ENCODE results near the gene CCDC51. TPM values are rescaled to one million over a fixed set of nuclear protein-coding genes. Genes with fewer than 3 reads are reported as not detected.

The CCDC51 gene
- total RNA-seq, 4 donors from 2014 or later, result 2.6 to 11.1 (median 7.8) TPM

- no peak for TF ChIP-seq CTCF (IDR thresholded peaks at IDR 0.05)
- no peak for TF ChIP-seq POLR2A (IDR thresholded peaks at IDR 0.05)
- Histone ChIP-seq H3K4me3 (no peak overlapping the region), H3K27ac (no peak overlapping the region), H3K4me1 (peaks cover 0 to 2% of the 10 kb centered on the region in 2 donors), H3K36me3 (no peaks in the 10 kb centered on the region), H3K27me3 (no peaks in the 10 kb centered on the region), H3K9me3 (no peaks in the 10 kb centered on the region)
- no peak for DNase-seq
- intact Hi-C loops (cut with DNase I; ENCODE audit: low total_unique reads), result no loop called here
These were observed 33.2 kb downstream of the CCDC51 start for GRCh38 chr3:48406443-48407431.

- peaks cover 0 to 10% of the 10 kb centered on the region in 2 donors for H3K4me1 ChIP-seq
- no peak overlapping the region for H3K27ac ChIP-seq
- no peak for DNase-seq
- H3K4me3 ChIP-seq, result no peak overlapping the region
- no peaks in the 10 kb centered on the region for H3K36me3 ChIP-seq
- intact Hi-C loops (cut with DNase I; ENCODE audit: low total_unique reads), result no loop called here
- no peaks in the 10 kb centered on the region for H3K27me3 ChIP-seq
- no peaks in the 10 kb centered on the region for H3K9me3 ChIP-seq
- TF ChIP-seq POLR2A (IDR thresholded peaks at IDR 0.05), result no peak
- no peak for TF ChIP-seq CTCF (IDR thresholded peaks at IDR 0.05)
These were observed 33.9 kb downstream of the CCDC51 start for GRCh38 chr3:48405971-48406370.

- H3K4me1 ChIP-seq, result peaks cover 0 to 11% of the 10 kb centered on the region in 2 donors
- no peaks in the 10 kb centered on the region for H3K36me3 ChIP-seq
- H3K4me3 ChIP-seq, result no peak overlapping the region
- intact Hi-C loops (cut with DNase I; ENCODE audit: low total_unique reads), result no loop called here
- peak in 1 of 2 donors; percentile 14 for DNase-seq
- no peaks in the 10 kb centered on the region for H3K27me3 ChIP-seq
- TF ChIP-seq POLR2A (IDR thresholded peaks at IDR 0.05) (no peak), CTCF (IDR thresholded peaks at IDR 0.05) (no peak)
- H3K27ac ChIP-seq, result no peak overlapping the region
- H3K9me3 ChIP-seq, result no peaks in the 10 kb centered on the region
These were observed 34.5 kb downstream of the CCDC51 start for GRCh38 chr3:48405343-48405881.

GRCh38 chr3:48404440-48405342, 35.2 kb downstream of the CCDC51 start:
- no peaks in the 10 kb centered on the region for H3K27me3 ChIP-seq
- no peaks in the 10 kb centered on the region for H3K36me3 ChIP-seq
- TF ChIP-seq CTCF (IDR thresholded peaks at IDR 0.05) (no peak), POLR2A (IDR thresholded peaks at IDR 0.05) (no peak)
- H3K4me1 ChIP-seq, result peaks cover 0 to 11% of the 10 kb centered on the region in 2 donors
- H3K9me3 ChIP-seq, result no peaks in the 10 kb centered on the region
- H3K4me3 ChIP-seq, result no peak overlapping the region
- intact Hi-C loops (cut with DNase I; ENCODE audit: low total_unique reads), result no loop called here
- peak; percentile 12 to 14 for DNase-seq
- H3K27ac ChIP-seq, result peak overlapping the region; percentile 88 to 90

All from uterus (tissue), 4 donors.